A549 (cell line): ENCODE results near the gene CENPE.

Experiments
- CEBPB ChIP-seq, 2 experiments: fragments of >200 bp in 1 of 2; sonication (Bioruptor Twin) in 1 of 2; formaldehyde crosslinking in 1 of 2; IDR thresholded peaks; 2 replicates each; pipeline ENCODE4 v1.6.1; 2012 to 2016
- CHD2 ChIP-seq: fragments of 150-350 bp; IDR thresholded peaks from 2 replicates; pipeline ENCODE4 v1.6.1; 2014; ENCODE audit warnings: low read length; ENCODE audit not compliant: partially characterized antibody
- CTCF ChIP-seq: fragments of >200 bp; sonication (Bioruptor Twin); formaldehyde crosslinking; IDR thresholded peaks from 3 replicates; pipeline ENCODE4 v1.5.1; 2016
- PBX3 ChIP-seq: IDR thresholded peaks from 2 replicates; pipeline ENCODE4 v1.6.1; 2012
- POLR2A ChIP-seq: IDR thresholded peaks from 2 replicates; pipeline ENCODE4 v1.6.1; 2012; ENCODE audit warnings: mild to moderate bottlenecking, low read length
- POLR2AphosphoS2 ChIP-seq: conservative IDR thresholded peaks from 2 replicates; pipeline ENCODE4 v1.6.1; 2012; ENCODE audit warnings: low read length, improper control_type of control experiment, inconsistent platforms
- RCOR1 ChIP-seq: fragments of 150-350 bp; IDR thresholded peaks from 2 replicates; pipeline ENCODE4 v1.6.1; 2014; ENCODE audit warnings: antibody characterized with exemption, low read length, low read depth
- RNF2 ChIP-seq: fragments of 200-600 bp; sonication (generic); IDR thresholded peaks from 2 replicates; pipeline ENCODE4 v1.6.1; 2016; ENCODE audit warnings: low read depth, mild to moderate bottlenecking, antibody characterized with exemption, moderate library complexity, borderline replicate concordance
- SREBF2 ChIP-seq: fragments of 450-650 bp; IDR thresholded peaks from 2 replicates; pipeline ENCODE4 v1.6.1; 2014; ENCODE audit warnings: mild to moderate bottlenecking, moderate library complexity

- TF ChIP-seq CTCF = no peak
- no peak for TF ChIP-seq CHD2
- no peak for TF ChIP-seq POLR2A
- no peak for TF ChIP-seq POLR2AphosphoS2
- TF ChIP-seq SREBF2 = no peak
- TF ChIP-seq CEBPB (IDR thresholded peaks at IDR 0.05) = no peak
- no peak for TF ChIP-seq RCOR1
- no peak for TF ChIP-seq RNF2
- no peak for TF ChIP-seq PBX3
Measured at GRCh38 chr4:103073792-103074438, 124.2 kb downstream of the CENPE start.
